Activated CD8-positive, alpha-beta memory T cell treated with anti-CD3 and anti-CD28 coated beads for 24 hours (primary cell): Measurements from ENCODE around the gene ACBD7.

Experiments used
- DNase-seq: peaks from one replicate; pipeline ENCODE4 v3.0.0-alpha.2; 2020

Gene ACBD7

DNA sequence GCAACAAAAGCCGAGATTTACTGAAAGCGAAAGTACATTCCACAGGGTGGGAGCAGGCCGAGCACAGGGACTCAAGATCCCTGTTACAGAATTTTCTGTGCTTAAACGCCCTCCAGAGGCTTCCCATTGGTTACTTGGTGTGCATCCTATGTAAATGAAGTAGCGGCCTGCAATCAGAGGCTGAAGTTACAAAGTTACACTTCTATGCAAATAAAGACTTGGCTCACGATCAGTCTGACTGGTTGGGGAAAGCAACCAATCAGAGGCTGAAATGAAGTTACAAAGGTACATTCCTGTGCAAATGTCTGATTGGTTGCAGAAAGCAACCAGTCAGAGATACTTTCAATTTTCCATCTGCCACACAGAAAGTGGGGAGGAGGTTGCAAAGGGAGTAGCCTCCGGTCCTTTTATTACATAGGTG, 4.1 kb downstream of the ACBD7 start:
- no peak for DNase-seq

DNA sequence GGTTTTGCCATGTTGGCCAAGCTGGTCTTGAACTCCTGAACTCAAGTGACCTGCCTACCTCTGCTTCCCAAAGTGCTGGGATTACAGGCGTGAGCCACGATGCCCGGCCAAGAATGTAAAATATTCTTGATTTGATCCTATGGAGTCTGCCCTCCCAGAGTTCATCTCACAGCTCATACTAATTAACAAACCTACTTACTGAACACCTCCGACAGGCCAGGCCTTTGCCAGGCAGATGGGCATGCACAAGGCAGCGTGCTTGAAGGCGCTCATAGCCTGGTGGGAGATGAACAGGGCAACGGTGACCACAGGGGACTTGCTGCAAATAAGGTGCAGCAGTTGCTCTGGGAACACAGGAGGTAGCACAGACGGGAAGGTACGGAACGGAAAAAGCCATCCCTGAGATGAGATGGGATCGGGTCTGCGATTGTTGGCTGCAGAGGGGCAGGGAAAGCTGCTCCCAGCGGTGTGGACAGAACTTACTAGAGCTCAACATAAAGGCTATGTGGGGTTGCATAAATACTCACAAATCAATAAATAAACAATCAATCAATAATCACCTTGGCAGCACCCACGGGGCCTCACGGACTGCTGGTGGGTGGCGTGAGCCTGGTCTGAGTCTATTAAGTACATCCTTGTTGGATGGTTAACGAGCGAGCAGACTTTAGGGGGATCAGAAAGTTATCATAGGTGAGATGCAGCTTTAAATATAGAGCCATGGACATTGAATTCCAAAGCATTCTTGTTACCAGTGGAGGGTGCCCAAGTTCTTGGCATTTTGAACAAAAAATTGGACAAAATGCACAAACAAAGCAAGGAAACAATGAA, 4.7 kb downstream of the ACBD7 start:
- DNase-seq = no peak

DNA sequence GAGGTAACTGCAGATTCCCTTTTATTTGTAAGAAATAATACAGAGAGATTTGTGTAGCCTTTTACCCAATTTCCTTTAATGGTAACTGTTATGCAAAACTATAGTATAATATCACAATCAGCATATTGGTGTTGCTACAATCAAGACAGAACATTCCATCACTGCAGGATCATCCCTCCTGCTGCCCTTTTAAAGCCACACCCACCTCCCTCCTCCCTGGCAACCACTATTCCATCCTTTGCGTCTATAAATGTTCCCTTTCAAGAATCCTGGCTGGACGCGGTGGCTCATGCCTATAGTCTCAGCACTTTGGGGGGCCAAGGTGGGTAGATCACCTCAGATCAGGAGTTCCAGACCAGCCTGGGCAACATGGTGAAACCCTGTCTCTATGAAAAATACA, 13.2 kb downstream of the ACBD7 start:
- DNase-seq = no peak

DNA sequence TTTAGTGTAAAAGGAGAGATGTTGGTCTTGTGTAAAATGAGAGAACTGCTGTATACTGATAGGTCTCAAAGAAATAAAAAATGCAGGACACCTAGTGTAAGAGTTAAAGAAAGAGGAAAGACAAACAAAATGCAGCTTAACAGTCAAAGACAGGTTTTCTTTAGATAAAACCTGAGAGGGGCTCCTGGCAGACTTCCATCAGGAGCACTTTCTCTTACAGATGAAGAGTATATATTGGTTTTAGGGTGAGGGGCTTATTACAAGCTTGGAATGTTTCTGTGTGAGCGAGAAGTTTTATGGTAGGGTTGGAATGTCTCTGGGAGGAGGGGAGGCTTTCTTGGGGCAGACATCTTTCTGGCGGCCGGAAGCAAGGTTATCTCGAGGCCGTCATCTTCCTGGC, 16.2 kb downstream of the ACBD7 start:
- DNase-seq = no peak

DNA sequence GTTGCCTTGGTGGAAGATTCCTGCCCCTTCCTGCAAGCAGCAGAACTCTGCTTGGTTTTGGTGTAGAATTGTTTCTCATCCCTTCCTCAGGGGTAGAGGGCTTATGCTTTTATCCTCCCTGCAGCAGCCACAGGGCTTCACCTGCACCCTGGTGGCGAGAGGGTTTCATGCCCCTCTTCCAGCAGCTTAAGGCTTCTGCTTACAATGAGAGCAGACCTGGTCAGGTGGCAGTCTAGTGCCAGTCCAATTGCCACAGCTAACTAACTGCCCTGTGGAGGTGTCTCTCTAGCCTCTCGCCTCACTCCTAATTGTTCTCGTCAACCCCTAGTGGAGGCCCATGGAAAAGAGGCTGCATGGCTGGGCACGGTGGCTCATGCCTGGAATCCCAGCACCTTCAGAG, 19.3 kb downstream of the ACBD7 start:
- DNase-seq = no peak

DNA sequence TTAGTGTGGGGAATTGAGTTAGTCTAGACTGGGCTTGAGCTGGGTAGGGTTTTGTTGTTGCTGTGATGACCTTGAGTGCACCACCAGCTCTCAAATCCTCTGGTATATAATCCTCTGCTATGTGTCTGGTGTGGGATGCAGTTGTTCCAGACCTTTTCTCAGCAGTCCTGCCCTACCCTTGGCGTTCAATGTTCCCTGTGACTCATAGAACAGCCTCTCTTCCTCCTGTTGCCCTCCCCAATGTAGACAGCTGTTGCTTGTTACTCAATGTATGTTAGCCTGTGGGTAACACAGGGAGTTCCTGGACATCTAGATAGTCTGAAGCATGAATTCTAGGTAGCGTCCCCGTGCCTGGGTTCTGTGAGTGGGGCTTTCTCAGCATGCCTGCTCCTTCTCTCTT, 19.8 kb downstream of the ACBD7 start:
- DNase-seq = no peak

DNA sequence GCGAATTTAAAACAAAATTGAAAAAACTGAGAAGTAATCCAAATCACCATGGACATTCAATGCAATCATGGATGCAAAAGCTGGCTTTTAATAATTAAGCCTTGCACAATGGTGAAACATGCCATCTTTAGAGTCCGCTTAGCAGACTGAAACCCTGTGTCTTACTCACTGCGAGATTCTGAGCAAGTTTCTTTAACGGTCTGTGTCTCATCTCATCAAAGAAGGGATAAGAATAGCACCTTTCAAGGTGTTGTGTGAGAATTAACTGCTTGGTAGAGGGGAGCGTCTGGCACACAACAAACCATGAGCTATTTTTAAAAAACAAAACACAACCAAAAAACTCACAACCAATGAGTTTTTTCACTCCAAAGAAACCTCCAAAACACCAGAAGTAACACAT, 21.4 kb downstream of the ACBD7 start:
- no peak for DNase-seq

DNA sequence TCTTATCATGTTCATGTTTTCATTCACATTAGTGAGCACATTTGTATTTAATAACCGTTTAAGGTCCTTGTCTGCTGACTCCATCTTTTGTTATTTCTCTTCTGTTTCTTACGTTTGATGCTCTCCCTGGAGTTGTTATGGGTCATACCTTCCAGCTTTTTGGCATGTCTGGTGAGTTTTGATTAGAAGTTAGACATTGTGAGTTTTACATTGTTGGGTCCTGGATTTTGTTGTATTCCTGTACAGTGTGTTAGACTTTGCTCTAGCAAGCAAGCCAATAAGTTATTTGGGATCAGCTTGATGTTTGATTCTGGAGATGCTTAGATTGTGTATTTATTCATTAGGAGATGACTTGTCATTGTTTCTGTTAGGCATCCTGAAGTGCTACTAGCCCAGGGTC, 27.9 kb downstream of the ACBD7 start:
- DNase-seq = no peak

DNA sequence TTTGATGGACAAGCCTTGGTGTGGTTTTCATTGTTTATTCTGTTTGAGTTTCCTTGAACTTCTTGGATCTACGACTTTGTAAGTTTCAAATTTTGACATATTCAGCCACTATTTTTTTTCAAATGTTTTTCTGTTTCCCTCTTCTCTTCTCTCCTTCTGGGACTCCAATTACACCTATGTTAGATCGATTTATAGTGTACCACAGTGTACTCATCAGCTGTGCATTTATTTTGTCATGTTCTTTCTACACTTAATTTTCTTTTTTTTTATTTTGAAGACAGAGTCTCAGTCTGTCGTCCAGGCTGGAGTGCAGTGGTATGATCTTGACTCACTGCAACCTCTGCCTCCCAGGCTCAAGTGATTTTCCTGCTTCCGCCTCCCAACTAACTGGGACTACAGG, 28.7 kb downstream of the ACBD7 start:
- DNase-seq = no peak

DNA sequence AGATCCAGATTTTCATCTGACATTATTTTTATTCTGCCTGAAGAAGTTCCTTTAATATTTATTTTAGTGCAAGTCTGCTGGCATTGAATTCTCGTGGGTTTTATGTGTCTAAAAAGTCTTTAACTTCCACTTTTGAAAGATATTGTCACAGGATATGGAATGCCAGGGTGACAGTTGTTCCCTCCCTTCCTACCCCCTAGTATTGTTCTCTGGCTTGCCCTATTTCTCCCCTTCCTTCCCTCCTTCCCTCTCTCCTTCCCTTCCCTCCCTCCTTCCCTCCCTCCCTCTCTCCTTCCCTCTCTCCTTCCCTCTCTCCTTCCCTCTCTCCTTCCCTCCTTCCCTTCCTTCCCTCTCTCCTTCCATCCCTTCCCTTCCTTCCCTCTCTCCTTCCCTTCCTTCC, 29.9 kb downstream of the ACBD7 start:
- DNase-seq = no peak

DNA sequence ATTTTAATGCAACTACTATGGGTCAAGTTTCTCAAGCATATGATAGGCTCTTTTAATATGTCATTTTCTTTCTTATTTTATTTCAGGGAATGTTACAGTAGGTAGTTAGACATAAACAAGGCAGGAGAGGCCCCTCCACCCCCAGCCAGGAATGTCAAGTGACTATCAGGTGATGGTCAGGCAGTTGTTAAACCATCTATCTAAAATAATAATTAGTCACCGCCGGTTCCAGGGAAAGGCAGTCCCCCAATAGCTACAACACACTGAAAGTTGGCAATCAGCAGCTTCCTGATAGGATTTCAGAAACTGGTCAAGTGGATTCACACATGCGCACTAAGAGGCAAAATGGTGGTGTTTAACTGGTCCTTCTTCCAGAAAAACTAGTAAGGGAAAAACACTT, 35.5 kb downstream of the ACBD7 start:
- no peak for DNase-seq

DNA sequence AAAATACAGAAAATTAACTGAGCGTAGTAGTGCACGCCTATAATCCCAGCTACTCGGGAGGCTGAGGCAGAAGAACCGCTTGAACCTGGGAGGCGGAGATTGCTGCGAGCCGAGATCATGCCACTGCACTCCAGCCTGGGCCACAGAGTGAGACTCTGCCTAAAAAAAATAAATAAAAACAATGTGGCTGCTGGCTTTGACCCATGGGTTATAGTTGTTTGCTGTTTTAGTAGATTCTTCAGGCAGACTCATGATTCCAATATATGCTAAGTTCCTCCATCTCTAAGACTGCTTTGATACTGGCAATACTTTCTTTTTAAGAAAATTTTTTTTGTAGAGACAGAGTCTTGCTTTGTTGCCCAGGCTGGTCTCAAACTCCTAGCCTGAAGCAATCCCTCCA, 36.5 kb downstream of the ACBD7 start:
- no peak for DNase-seq

DNA sequence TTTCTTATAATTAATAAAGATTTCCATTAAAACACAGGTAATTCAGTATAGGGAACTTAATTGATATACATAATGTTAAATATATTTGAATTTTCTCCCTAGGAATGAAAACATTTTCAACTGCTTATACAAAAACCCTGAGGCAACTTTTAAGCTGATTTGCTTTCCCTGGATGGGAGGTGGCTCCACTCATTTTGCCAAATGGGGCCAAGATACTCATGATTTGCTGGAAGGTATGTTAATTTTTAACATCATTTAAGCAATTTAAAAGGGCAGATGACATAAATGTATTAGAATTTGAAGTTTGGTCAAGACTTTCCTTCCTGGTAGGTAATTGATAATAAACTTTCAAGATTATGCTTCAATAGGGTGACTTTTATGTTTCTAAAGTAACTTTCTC, 39.0 kb downstream of the ACBD7 start:
- no peak for DNase-seq

DNA sequence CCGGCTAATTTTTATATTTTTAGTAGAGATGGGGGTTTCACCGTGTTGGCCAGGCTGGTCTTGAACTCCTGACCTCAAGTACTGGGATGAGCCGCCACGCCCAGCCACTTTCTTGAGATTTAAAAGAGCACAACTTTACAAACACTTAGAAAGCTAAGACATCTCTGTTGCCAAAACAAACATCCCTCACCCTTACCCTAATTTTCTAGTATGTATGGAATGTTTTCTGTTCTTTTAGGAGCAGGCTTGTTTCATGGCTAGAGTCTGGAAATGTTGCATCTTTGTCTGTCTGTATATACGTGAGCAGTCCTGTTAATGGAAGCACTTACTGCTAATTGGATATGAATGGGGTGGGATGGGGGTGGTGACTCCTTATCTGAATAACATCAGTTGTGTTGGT, 42.0 kb downstream of the ACBD7 start:
- DNase-seq = no peak

DNA sequence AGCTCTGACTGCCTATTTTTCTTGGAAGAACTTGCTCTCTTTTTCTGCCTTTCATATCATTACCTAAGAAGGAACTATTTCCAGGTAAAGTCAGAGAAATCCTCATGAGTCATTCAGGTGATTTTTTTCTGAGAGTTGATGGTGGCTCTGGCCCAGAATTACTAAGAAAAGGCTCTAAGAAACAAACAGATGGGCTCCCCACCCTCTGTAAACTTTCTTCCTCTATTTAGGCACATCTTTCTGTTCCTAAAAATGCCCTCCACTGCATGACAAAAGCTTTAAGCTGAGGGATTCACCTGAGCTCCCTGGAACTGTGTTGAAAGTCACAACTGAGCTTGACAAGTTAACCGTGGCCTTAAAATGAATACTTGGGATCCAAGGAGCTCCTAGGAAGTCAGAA, 43.2 kb downstream of the ACBD7 start:
- no peak for DNase-seq

DNA sequence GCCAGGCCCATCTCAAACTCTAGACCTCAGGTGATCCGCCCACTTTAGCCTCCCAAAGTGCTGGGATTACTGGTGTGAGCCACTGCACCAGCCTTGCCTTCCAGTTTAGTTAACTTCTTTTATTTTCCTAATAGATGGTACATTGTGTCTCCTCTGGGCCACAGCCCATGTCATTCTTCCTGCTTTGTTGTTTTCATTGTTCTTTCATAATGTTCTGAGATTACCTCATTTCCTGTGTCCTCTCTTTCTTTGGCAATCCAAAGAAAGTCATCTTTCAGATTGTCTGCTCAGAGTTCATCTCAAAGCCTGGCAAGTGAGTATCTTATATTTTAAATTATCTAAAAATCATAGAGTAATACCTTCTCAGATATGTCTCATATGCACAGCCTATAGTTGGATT, 44.9 kb downstream of the ACBD7 start, which contains the start of gene OLAH:
Gene OLAH (plus strand): TSS at position 270 of the 400 bp plus-strand sequence. CDS start 3,346 bp downstream, outside the sequence.
- no peak for DNase-seq

DNA sequence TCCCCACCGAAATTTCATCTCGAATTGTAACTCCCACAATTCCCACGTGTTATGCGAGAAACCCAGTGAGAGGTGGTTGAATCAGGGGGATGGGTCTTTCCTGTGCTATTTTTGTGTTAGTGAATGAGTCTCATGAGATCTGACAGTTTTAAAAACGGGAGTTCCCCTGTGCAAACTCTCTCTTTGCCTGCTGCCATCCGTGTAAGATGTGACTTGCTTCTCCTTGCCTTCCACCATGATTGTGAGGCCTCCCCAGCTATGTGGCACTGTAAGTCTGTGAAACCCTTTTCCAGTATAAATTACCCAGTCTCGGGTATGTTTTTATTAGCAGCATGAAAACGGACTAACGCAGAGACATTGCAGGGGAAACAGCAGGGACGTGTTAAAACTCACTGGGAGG, 50.2 kb downstream of the ACBD7 start:
- DNase-seq = no peak

DNA sequence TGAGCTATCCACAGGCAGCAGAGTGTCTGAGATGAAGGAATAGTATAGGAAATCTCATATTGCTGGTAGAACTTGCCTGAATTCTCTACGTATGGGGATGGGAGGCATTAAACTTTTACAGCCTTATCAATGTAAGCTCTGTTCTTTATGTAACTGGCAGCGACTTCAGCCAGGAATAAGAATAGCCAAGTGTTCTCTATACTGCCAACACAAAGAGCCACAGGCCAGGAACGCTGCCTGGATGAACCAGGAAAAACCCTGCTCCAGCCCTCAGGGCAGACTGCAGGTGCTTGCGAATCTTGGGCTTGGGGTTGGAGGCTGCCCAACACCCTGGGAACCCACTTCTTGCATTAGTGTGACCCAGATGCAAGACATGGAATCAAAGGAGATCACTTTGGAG, 50.9 kb downstream of the ACBD7 start:
- no peak for DNase-seq

DNA sequence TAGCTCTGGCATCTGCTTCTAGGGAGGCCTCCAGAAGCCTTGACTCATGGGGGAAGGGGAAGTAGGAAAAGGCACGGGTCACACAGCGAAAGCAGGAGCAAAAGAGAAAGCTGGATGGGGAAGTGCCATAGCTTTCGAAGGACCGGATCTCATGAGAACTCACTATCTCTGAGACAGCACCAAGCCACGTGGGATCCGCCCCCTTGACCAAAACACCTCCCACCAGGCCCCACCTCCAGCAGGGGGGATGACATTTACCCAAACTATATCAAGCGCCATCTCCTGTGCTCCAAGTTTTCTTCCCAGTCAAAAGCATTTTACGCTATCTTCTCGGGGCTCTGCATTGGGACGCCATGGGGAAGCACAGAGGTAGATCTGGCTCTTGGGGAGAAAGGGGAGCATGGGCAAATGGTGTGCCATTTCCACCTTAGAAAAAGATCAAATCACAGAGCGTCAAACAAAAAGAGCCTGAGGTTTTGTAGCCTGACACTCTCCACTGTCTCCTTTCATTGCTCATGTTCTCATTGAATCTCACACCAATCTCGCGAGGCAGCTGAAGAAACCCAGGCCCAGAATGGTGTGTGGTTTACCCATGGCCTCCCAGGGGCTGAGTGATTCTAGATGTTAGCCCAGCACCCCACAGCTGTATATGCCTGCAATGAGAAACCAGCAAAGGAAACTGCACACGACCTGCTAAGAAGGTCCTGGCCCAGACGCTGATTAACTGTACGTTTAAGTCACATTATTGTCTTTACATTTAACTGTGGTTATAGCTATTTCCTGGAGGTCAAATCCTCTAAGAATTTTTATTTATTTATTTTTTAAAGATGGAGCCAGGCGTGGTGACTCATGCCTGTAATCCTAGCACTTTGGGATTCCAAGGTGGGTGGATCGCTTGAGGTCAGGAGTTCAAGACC, 52.9 kb downstream of the ACBD7 start:
- no peak for DNase-seq

DNA sequence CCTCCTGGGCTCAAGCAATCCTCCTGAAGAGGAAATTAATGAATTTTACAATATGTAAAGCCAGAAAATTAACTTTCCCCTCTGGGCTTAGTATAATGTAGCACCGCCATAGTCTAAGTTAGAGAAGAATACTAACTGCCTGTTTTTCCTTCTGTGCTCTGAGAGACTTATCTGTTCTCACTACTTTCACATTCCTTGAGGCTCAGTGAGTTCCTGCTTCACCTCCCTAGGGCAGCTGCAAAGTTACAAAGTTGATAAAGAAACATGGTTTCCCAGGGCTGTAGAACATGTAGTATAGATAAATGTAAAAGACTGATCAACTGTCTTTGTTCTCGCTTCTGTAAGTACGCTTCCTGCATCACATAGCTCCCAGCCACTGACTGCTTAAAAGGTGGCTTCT, 60.8 kb downstream of the ACBD7 start:
- DNase-seq = no peak
